ENCODE data around the gene ARHGAP4. TPM values are rescaled to one million over a fixed set of nuclear protein-coding genes. Genes with fewer than 3 reads are reported as not detected.

The ARHGAP4 gene
- polyA plus RNA-seq, 1 experiment, result 0.12 TPM

DNA sequence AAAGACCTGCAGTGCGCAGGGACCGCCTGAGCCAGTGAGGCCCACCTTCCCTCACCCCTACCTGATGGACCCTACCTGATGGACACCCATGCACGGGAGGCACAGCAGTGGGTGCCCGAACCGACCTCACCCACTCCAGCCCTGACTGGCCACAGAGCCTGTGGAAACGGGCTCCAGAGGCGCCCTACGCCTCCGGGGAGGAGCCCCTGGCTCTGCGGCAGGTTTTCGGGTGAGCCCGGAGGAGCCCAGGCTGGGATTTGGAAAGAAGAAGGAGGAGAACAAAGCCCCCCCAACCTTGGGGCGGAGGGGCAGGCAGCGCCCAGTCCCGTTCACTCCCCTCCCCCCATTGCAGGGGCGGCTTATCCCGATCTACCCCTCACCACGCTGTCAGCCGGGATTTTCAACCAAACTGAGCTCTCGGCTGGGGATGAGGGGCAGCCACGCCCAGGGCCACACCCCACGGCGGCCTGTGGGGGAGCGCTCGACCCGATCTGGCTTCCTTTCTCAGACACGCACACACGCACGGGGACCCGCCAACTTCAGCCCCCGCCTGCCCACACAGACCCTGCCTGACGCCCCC lies 40.8 kb downstream of the ARHGAP4 start:
- no peak overlapping the region for H3K4me3 ChIP-seq (ENCODE audit: low read depth, low read length)
- ChIA-PET POLR2A (no interaction called here), CTCF (no interaction called here)
- TF ChIP-seq, protein P1, sequence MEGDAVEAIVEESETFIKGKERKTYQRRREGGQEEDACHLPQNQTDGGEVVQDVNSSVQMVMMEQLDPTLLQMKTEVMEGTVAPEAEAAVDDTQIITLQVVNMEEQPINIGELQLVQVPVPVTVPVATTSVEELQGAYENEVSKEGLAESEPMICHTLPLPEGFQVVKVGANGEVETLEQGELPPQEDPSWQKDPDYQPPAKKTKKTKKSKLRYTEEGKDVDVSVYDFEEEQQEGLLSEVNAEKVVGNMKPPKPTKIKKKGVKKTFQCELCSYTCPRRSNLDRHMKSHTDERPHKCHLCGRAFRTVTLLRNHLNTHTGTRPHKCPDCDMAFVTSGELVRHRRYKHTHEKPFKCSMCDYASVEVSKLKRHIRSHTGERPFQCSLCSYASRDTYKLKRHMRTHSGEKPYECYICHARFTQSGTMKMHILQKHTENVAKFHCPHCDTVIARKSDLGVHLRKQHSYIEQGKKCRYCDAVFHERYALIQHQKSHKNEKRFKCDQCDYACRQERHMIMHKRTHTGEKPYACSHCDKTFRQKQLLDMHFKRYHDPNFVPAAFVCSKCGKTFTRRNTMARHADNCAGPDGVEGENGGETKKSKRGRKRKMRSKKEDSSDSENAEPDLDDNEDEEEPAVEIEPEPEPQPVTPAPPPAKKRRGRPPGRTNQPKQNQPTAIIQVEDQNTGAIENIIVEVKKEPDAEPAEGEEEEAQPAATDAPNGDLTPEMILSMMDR (IDR thresholded peaks at IDR 0.05; ENCODE audit: low read depth, low read length), result no peak
- no peak overlapping the region for H3K27ac ChIP-seq (ENCODE audit: low read depth, low read length)
- no peak for DNase-seq (ENCODE audit: low read depth, low spot score)
- peaks cover 46% of the 10 kb centered on the region for H3K27me3 ChIP-seq (ENCODE audit: control insufficient read depth, insufficient read depth, low read length)
- no peaks in the 10 kb centered on the region; the same call in 1 of the 2 replicates for H3K9me3 ChIP-seq (ENCODE audit: control insufficient read depth, insufficient read depth, low read length)

GRCh38 chrX:153884590-153884989 lies 41.5 kb downstream of the ARHGAP4 start:
- DNase-seq (ENCODE audit: low read depth, low spot score), result no peak
- H3K9me3 ChIP-seq (ENCODE audit: control insufficient read depth, insufficient read depth, low read length), result no peaks in the 10 kb centered on the region; the same call in 1 of the 2 replicates
- CTCF ChIA-PET, result no interaction called here
- H3K27ac ChIP-seq (ENCODE audit: low read depth, low read length), result no peak overlapping the region
- peaks cover 49% of the 10 kb centered on the region for H3K27me3 ChIP-seq (ENCODE audit: control insufficient read depth, insufficient read depth, low read length)
- TF ChIP-seq, protein P1 (IDR thresholded peaks at IDR 0.05; ENCODE audit: low read depth, low read length), result no peak
- POLR2A ChIA-PET, result no interaction called here
- no peak overlapping the region for H3K4me3 ChIP-seq (ENCODE audit: low read depth, low read length)

GRCh38 chrX:153884136-153884535 lies 41.9 kb downstream of the ARHGAP4 start:
- no peak overlapping the region for H3K27ac ChIP-seq (ENCODE audit: low read depth, low read length)
- CTCF ChIA-PET, result no interaction called here

GRCh38 chrX:153883163-153883843 lies 42.8 kb downstream of the ARHGAP4 start:
- Histone ChIP-seq H3K9me3 (ENCODE audit: control insufficient read depth, insufficient read depth, low read length) (no peaks in the 10 kb centered on the region; the same call in 1 of the 2 replicates), H3K27me3 (ENCODE audit: control insufficient read depth, insufficient read depth, low read length) (peaks cover 58% of the 10 kb centered on the region), H3K4me3 (ENCODE audit: low read depth, low read length) (no peak overlapping the region), H3K27ac (ENCODE audit: low read depth, low read length) (no peak overlapping the region)
- DNase-seq (ENCODE audit: low read depth, low spot score), result no peak
- CTCF ChIA-PET, result no interaction called here
- POLR2A ChIA-PET, result no interaction called here
- TF ChIP-seq, protein P1 (IDR thresholded peaks at IDR 0.05; ENCODE audit: low read depth, low read length), result no peak

More at GRCh38 chrX:153884136-153884535, 41.9 kb downstream of the ARHGAP4 start:
- Histone ChIP-seq H3K4me3 (ENCODE audit: low read depth, low read length) (no peak overlapping the region), H3K27me3 (ENCODE audit: control insufficient read depth, insufficient read depth, low read length) (peaks cover 53% of the 10 kb centered on the region), H3K9me3 (ENCODE audit: control insufficient read depth, insufficient read depth, low read length) (no peaks in the 10 kb centered on the region; the same call in 1 of the 2 replicates)
- TF ChIP-seq, protein P1 (IDR thresholded peaks at IDR 0.05; ENCODE audit: low read depth, low read length), result no peak
- no peak for DNase-seq (ENCODE audit: low read depth, low spot score)
- POLR2A ChIA-PET, result no interaction called here

- CTCF ChIA-PET, result no interaction called here
Measured at GRCh38 chrX:153882557-153882956, 43.5 kb downstream of the ARHGAP4 start.

More at GRCh38 chrX:153882557-153882956, 43.5 kb downstream of the ARHGAP4 start:
- Histone ChIP-seq H3K4me3 (ENCODE audit: low read depth, low read length) (no peak overlapping the region), H3K27me3 (ENCODE audit: control insufficient read depth, insufficient read depth, low read length) (peaks cover 65% of the 10 kb centered on the region), H3K9me3 (ENCODE audit: control insufficient read depth, insufficient read depth, low read length) (no peaks in the 10 kb centered on the region; the same call in 1 of the 2 replicates), H3K27ac (ENCODE audit: low read depth, low read length) (no peak overlapping the region)
- DNase-seq (ENCODE audit: low read depth, low spot score), result no peak
- POLR2A ChIA-PET, result no interaction called here
- TF ChIP-seq, protein P1 (IDR thresholded peaks at IDR 0.05; ENCODE audit: low read depth, low read length), result no peak

All from AG04450 (cell line).